BE2C (cell line): ENCODE data around the gene AMFR.

ENCODE experiments used
- DNase-seq: peaks from one replicate; pipeline ENCODE4 v3.0.0-alpha.2; 2020
- H3K27me3 ChIP-seq: fragments of 250-450 bp; sonication (Bioruptor Pico); 2 replicates; pipeline ENCODE4 v1.5.1; 2020; ENCODE audit warnings: mild to moderate bottlenecking
- H3K36me3 ChIP-seq: fragments of 250-450 bp; sonication (Bioruptor Pico); 2 replicates; pipeline ENCODE4 v1.5.1; 2020; ENCODE audit warnings: mild to moderate bottlenecking
- H3K4me1 ChIP-seq: fragments of 250-450 bp; sonication (Bioruptor Pico); 2 replicates; pipeline ENCODE4 v1.5.1; 2020
- H3K4me3 ChIP-seq: 2 replicates; pipeline ENCODE4 v1.5.1; 2011; ENCODE audit warnings: low read depth, low read length
- H3K9me3 ChIP-seq: fragments of 250-450 bp; sonication (Bioruptor Pico); 2 replicates; pipeline ENCODE4 v1.5.1; 2020
- CTCF ChIP-seq: IDR thresholded peaks from 2 replicates; pipeline ENCODE4 v1.5.1; 2012; ENCODE audit warnings: mild to moderate bottlenecking, low read depth, low read length

AMFR gene

GRCh38 chr16:56355221-56355620, 70.1 kb downstream of the AMFR start:
- peak; percentile 6 for DNase-seq
- Histone ChIP-seq H3K4me1 (peaks cover 4% of the 10 kb centered on the region; the same call in 1 of the 2 replicates), H3K4me3 (no peak overlapping the region), H3K9me3 (no peaks in the 10 kb centered on the region), H3K36me3 (peaks cover 15% of the 10 kb centered on the region), H3K27me3 (no peaks in the 10 kb centered on the region)
- TF ChIP-seq CTCF = no peak

DNA sequence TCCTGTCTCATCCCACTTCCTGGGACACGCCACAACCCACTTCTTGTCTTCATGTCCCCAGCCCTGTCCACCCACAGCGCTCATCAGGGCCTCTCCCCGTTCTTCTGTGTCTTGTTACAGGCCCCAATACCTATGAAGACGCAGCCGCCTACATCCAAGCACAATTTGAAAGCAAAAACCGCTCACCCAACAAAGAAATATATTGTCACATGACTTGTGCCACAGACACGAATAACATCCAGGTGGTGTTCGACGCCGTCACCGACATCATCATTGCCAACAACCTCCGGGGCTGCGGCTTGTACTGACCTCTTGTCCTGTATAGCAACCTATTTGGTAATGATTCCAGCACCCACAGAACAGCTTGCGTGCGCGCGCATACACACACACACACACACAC, 70.6 kb downstream of the AMFR start:
- H3K4me1 ChIP-seq = peaks cover 4% of the 10 kb centered on the region; the same call in 1 of the 2 replicates
- no peak for TF ChIP-seq CTCF
- DNase-seq = no peak
- no peaks in the 10 kb centered on the region for H3K9me3 ChIP-seq
- H3K4me3 ChIP-seq = no peak overlapping the region
- H3K36me3 ChIP-seq = peaks cover 19% of the 10 kb centered on the region
- no peaks in the 10 kb centered on the region for H3K27me3 ChIP-seq

DNA sequence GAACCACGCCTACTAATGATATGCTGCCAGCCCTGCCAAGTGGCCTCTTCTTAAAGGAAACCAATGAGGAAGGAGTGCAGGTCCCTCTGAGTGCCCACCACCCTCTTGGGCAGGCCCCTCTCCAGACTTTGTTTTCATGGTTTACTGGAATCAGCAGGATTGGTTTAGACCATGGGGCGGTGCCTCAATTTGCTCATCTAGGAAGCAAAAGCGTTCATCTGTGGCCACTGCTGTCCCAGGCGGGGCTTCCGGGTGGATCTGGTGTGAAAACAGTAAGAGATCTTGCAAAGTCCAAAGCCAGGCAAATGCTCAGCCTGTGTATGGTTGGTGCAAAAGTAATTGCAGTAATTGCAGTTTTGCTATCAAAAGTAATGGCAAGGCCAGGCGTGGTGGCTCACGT, 71.3 kb downstream of the AMFR start:
- peaks cover 4% of the 10 kb centered on the region; the same call in 1 of the 2 replicates for H3K4me1 ChIP-seq
- no peak for DNase-seq

DNA sequence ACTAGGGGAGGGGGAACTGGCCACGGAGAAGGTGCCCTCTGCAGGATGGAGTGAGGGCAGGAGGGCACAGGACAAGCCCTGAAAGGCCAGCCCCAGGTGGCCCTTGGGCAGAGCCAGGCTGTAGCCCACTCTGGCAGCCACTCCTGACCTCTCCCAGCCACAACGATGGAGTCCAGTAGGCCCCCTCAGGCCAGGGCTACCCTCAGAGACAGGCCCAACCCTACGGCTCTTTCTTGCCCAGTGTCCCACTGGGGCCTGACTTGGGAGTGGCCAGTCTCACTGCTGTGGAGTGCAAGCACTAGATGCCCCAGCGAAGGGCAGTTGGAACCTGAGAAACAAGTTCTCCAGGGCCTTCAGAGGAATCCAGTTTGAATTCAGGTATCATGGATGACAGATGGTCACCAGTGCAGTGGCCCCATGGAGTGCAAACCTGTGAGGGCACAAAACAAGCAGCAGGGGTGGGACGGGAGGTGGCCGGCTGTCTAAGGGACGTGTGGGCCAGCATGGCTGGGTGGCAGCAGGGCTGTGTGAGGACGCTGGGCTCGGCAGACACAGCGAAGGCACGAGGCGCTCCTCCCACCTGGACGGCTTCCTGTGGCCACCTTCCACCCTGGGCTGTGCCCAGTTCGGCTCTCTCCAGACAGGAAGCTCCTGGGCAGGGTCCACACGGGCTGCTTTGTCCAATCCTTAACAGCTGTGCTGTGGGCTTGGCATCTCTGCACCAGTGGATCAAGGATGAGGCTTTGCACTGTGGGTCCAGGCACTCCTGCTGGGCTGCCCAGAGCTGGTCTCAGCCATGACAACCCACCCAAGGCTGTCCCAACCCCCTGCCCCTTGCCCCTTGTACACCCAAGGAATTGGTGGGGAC, 72.1 kb downstream of the AMFR start:
- Histone ChIP-seq H3K36me3 (peaks cover 28% of the 10 kb centered on the region), H3K9me3 (no peaks in the 10 kb centered on the region), H3K27me3 (no peaks in the 10 kb centered on the region), H3K4me1 (peaks cover 5% of the 10 kb centered on the region; the same call in 1 of the 2 replicates), H3K4me3 (no peak overlapping the region)
- DNase-seq = no peak
- TF ChIP-seq CTCF = no peak

More for the DNA sequence above, 71.3 kb downstream of the AMFR start:
- no peaks in the 10 kb centered on the region for H3K27me3 ChIP-seq
- H3K4me3 ChIP-seq = no peak overlapping the region
- TF ChIP-seq CTCF = no peak
- H3K9me3 ChIP-seq = no peaks in the 10 kb centered on the region
- peaks cover 20% of the 10 kb centered on the region for H3K36me3 ChIP-seq

GRCh38 chr16:56352351-56353053, 72.8 kb downstream of the AMFR start:
- no peak for DNase-seq
- no peak overlapping the region for H3K4me3 ChIP-seq

More at GRCh38 chr16:56352351-56353053, 72.8 kb downstream of the AMFR start:
- Histone ChIP-seq H3K4me1 (peaks cover 7% of the 10 kb centered on the region; the same call in 1 of the 2 replicates), H3K36me3 (peaks cover 31% of the 10 kb centered on the region), H3K9me3 (no peaks in the 10 kb centered on the region), H3K27me3 (no peaks in the 10 kb centered on the region)
- no peak for TF ChIP-seq CTCF
